Measurements from ENCODE around the gene KCNIP1.
"Not testable (repeated sequence)": the region's sequence is repeated elsewhere in the genome, so short reads cannot be mapped to it uniquely, and the experiment has no call there.

Gene KCNIP1

DNA sequence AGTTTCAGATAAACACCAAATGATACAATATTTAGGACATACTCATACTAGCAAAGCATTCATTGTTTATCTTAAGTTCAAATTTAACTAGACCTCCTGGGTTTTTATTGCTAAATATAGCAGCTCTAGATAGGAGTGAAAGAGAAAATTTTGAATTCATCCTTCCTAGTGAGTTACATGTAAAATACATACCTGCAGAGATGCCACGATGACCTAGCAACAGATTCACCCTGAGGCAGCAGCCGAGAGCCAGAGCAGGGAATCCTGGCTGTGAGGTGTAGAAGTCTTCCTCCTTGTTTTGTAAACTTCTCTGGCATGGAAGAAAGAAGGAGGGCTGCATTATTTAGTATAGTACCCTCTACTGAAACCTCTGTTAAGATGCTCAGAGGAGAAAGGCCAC is 253.8 kb downstream of the KCNIP1 start:
- DNase-seq = no peak

DNA sequence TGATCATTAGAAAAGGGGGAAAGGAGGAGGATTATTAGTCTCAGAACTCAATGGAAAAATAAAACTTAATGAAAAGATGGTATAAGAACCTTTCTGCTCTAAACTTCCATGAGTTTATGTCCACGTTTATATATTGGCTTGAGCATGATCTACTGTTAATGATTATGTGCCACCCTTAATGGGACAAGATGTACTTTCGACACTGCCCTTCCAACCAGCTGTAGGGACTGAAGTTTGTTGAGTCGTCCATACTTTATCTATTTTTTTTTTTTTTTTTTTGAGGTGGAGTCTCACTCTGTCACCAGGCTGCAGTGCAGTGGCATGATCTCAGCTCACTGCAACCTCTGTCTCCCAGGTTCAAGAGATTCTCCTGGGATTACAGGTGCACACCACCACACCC is 254.7 kb downstream of the KCNIP1 start:
- no peak for DNase-seq

DNA sequence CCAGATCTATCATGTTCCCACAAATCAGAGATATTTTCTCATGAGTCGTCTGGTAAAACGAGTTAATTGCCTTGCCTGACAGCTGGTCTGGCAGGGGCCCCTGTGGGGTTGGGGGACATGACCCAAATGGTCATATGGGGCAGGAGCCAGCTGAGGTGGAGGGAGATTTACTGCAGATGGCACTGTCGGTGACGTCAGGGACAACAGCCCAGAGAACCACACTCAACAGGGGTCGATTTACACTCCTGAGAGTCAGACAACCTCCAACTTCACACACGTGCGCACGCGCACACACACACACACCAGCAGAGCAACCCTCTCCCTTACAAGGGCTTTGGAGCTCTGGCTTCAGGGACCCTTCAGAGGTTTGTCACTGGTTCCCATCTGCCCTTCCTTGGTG is 256.3 kb downstream of the KCNIP1 start:
- DNase-seq = no peak

DNA sequence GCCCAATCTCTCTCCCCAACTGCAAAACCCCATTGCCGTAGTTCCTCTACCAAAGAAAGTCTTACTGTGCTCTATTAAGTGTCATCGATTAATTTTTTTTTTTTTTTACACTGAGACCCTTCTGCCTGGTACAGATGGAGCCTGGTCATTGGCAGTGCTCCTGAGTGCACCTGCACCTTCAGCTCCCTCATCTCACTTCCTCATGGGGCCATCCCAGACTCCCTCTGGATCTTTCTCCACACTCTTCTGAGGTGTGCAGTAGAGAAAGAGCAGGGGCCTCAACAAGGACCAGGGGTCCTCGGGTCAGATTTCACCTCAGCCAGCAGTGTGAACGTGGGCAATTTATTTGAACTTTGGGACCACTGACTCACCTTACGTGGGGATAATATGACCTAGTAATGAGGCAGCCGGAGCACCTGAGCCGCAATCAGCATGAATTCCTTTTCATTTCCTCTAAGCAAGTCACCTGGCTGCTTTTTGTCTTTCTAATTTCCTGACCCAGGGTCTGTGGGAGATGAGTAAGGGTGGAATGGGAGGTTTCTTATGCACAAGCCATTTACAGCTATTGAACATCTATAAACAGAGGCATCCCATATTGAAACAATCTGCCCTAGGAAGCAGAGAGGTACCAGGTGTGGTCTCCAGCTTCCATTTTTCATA is 257.4 kb downstream of the KCNIP1 start:
- no peak for DNase-seq

DNA sequence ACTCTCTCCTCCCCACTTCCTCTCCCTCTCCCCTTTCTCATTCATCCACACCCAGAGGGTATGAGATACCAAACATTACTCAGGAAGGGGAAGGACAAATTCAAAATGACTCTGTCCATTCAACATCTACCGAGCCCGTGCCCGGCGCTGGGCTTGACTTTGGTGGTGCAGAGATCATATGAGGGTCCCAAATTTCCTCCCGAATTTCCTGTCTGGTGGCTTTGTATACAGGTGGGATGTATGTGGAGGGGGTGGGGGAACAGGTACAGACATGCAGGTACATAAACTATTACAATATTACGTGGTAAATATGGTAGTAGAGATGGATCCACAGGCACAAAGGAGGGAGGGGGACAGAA is 257.9 kb downstream of the KCNIP1 start:
- no peak for DNase-seq

DNA sequence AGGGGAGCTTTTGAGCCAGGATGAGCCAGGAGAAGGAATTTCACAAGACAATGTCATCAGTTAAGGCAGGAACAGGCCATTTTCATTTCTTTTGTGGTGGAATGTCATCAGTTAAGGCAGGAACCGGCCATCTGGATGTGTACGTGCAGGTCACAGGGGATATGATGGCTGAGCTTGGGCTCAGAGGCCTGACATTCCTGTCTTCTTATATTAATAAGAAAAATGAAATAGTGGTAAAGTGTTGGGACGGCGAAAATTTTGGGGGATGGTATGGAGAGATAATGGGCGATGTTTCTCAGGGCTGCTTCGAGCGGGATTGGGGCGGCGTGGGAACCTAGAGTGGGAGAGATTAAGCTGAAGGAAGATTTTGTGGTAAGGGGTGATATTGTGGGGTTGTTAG is 258.5 kb downstream of the KCNIP1 start:
- DNase-seq = not testable (repeated sequence)

DNA sequence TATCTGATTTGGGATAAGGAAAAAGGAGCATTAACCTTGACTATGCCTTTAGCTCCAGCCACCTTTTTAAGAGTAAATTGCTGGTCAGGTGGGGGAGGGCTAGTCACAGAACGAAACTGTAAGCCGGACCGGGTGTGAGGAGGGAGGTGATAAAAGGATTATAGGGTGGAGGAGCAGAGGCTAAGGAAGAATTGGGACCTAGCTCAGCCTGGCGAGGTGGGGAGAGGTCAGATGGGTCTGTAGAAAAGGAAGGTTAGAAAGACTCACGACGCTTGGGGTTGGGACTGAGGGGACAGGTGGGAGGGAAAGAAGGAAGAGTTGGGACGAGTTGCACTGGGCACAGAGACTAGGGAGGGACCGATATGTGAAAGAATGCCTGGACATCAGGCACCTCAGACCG is 262.0 kb downstream of the KCNIP1 start:
- DNase-seq = not testable (repeated sequence)

DNA sequence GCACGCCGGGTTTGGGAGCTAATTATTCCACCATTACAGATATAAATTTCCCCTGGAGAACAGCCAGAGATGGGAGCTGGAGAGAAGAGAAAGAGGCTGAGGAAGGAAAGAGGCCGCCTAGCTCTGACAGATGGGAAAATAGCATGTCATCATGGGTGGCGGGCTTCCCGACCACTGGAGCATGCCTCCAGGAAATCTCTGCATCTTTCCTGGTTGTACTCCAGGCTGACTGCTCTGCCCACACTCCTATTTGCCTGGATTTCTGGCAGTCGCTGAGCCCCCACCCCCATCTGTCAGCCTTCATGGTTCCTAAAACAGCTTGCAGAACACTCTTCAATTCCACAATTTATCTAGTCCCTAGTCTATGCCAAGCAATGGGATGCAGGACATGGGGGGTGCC is 265.4 kb downstream of the KCNIP1 start:
- DNase-seq = no peak

DNA sequence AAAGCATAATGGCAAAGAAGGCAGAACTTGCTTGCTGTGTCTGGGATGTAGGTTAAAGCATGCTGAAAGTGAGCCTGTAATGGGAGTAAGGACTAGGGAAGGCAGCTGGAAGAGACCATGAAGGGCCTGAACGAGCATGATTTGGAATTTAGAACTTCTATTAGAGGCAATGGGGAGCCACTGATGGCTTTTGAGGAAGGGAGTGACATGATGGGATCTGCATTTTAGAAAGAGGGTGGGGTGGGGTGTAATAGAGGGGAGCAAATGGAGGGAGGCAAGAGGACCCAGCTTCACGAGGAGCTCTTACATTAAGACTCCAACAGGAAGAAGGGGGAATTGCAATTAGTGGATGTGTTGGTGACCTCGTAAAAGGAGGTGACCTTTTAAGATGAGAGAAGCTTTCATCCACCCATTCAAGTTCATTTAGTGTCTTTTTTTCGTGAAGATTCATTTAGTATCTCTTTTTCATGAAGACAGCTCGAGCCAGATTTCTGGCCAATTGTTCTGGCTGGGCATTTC is 266.1 kb downstream of the KCNIP1 start:
- no peak for DNase-seq

DNA sequence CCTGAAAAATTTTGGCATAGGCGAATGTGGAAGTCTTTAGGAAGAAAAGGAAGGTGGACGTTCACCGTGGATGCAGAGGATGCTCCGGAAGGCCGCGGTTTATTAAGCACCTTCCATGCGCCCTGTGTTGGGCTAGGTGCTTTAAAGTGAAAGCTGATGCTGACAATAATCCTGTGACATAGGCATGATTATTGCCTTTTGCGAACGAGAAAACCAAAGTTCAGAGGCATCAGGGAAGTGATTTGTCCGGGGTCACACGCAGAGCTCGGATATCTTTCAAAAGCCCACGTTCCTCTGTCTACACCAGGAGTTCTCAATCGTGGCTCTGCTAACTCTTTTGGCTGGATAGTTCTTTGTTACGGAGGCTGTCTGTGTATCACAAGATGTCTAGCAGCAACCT is 267.7 kb downstream of the KCNIP1 start:
- no peak for DNase-seq

DNA sequence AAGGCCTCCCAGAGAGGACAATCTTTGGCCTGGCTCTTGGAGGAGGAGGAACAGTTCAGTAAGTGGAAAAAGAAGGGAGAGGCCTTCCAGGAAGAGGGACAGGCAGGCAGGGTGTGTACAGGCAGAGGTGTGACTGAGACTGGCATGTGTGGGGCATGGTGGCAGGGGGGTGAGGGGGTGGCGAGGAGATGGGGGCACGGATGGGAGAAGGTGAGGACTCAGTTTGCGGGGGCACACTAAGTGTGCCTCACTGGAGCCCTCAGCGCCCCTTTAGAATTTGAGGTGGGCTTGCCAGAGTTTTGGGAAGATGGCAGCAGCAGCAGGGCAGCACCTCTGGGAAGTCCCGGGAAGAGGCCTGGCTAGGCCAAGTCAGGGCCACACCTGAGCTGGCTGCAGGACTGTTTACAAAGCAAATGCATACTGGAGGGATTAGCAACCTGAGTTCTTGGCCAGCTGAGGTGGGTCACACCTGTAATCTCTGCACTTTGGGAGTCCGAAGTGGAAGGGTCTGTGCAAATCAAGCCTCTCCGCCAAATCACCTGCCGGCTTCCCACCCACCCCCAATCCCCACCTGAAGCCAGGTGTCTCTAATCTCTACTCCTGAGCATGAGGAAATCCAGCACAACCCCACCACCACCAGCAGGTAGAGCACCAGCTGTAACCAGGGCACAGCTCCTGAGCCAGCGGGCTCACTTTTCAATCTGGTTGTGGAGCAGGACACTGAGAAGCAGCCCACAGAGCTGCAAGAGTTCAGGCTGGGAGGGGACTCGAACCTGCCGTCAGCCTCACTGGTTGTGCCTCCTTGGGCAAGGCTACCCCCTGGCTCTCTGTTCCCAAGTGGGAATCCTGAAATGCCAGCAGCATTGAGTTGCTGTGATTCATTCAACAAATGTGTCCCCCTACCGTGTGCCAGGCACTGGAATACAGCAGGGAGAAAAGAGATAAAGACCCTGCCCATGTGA is 269.5 kb downstream of the KCNIP1 start:
- DNase-seq = no peak

DNA sequence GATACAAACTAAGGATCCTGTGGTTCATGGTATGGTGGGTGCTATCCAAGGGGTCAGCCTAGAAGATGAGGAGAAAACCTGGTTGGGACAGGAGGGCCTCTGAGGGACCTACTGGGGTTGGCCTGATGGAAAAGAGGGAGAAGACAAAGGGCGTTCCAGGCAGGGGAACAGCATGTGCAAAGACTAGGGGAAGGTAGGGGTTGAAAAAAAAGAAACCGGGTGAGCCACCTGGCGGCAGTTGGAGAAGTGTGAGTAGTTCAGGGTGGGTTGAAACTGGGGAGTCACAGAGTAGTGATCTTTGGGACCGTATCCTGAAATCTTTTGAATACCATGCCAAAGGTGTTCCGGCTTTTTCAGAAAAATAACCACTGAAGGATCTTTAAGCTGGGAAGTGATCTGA is 271.0 kb downstream of the KCNIP1 start:
- no peak for DNase-seq

DNA sequence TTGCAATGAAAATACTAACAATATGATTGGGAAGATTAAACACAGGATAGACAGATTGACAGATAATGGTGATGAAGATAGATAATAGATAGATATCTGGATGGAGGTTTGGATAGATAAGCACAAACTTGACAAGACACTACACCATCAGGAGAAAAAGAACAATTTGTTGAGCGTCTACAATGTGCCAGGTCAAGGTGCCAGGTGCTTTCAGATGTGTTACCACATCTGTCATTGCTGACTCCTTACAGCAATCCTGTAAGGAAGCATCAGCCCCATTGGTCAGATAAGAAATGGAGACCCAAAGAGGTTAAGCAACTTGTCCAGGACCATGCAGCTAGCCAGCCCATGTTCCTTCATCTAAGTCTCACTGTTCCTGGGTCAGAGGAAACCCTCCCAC is 278.1 kb downstream of the KCNIP1 start:
- DNase-seq = no peak

DNA sequence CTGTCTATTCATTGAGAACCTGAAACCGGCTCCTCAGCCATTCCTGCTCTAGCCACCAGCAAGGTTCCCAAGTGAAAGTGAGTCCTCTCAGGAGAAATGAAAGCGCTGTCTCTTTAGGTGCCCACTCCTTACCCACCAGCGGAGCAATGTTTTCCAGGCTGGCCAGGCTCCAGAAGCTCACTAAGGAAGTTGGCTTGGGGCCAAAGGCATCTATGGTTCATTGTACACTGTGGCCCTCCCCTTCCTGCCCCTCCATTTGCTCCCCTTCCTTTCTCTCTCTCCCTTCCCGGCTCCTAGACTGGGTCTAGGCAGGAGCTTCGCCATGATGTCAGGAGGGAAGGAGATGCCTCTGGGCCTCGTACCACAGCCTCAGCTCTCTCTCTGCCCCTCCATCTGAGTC is 278.6 kb downstream of the KCNIP1 start:
- DNase-seq = no peak

DNA sequence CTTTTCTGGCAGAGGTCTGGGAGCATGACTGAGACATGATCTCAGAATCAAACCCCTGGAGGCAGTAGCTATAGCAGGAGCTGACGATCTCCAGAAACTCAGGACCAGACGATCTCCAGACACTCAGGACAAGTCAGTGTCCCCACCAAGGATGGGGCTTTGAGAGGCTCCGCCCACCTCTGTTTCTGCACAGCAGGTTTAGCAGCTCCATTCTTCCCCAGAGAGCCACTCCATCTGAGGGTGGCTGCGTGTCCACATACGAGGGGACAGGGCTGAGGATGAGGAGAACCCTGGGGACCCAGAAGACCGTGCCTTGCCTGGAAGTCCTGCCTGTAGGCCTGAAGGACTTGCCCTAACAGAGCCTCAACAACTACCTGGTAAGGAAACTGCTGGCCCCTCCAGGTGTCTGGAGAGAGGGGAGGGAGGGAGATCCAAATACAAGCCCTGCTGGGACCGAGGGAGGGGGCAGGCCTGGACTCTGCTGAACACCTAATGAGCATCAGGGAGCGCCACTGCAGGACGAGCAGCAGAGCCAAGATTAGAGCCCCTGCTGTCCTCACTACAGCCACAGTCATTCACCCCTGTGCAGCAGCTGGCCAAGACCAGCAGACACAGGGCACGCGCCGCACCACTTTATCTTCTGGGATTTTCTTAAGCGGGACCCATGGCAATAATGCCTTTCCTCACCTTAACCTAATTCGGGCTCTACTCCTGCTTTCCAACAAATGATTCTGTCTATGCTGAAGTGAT is 279.9 kb downstream of the KCNIP1 start, which contains the start of gene GABRP:
Gene GABRP, plus strand, starts transcription at position 228 of the 750 bp plus-strand sequence. CDS start 4,891 bp downstream, outside the sequence.
- no peak for DNase-seq

DNA sequence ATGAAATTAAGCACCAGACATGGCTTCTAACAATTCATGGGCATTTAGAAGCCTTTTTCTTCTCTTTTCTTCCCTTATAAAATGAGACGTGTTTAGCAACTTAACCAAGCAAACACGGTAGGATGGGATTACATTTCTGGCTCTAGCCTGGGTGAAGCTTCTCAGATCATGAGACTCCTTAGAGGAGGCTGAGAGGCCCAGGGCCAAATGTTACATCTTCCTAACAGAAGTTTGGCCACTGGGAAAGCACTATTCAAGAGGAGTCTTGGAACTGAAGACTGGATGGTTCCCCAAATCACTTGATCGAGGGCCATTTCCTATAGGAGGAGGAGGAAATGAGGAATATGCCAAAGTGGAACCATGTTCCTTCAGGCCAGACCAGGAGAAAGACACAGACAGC is 281.6 kb downstream of the KCNIP1 start:
- DNase-seq = no peak
